Effector memory CD8-positive, alpha-beta T cell (primary cell): ENCODE data around the gene UBTD2.
A peak's percentile ranks its signal among the peaks of the same experiment; 100 is the strongest.
"Not testable (repeated sequence)": the region's sequence is repeated elsewhere in the genome, so short reads cannot be mapped to it uniquely, and the experiment has no call there.

Experiments
- ATAC-seq: fragments of 150-1000 bp; cut with Tn5 transposase; replicated peaks from 2 replicates; pipeline ENCODE4 v1.10.0; 2021; ENCODE audit warnings: mild to moderate bottlenecking, moderate library complexity
- DNase-seq, 3 experiments: peaks; one replicate each; pipeline ENCODE4 v3.0.0; 2021
- H3K27ac Mint-ChIP-seq, 2 donors: one replicate each; pipeline ENCODE4 v1.8.0; 2022; ENCODE audit warnings: mild to moderate bottlenecking in 2 of 2, mixed read lengths in 2 of 2, moderate library complexity in 2 of 2
- H3K27me3 Mint-ChIP-seq, 2 donors: one replicate each; pipeline ENCODE4 v1.8.0; 2022; ENCODE audit warnings: mixed read lengths in 2 of 2
- H3K36me3 Mint-ChIP-seq: one replicate; pipeline ENCODE4 v1.8.0; 2022; ENCODE audit warnings: mild to moderate bottlenecking, moderate library complexity, mixed read lengths; ENCODE audit not compliant: insufficient read depth
- H3K4me1 Mint-ChIP-seq, 2 donors: one replicate each; pipeline ENCODE4 v1.8.0; 2022; ENCODE audit warnings: low read depth in 2 of 2, mixed read lengths in 2 of 2
- H3K4me3 Mint-ChIP-seq, 2 donors: one replicate each; pipeline ENCODE4 v1.8.0; 2022; ENCODE audit warnings: mild to moderate bottlenecking in 2 of 2, mixed read lengths in 2 of 2, moderate library complexity in 2 of 2
- H3K9me3 Mint-ChIP-seq, 2 donors: one replicate each; pipeline ENCODE4 v1.8.0; 2022; ENCODE audit warnings: mixed read lengths in 2 of 2

The UBTD2 gene

DNA sequence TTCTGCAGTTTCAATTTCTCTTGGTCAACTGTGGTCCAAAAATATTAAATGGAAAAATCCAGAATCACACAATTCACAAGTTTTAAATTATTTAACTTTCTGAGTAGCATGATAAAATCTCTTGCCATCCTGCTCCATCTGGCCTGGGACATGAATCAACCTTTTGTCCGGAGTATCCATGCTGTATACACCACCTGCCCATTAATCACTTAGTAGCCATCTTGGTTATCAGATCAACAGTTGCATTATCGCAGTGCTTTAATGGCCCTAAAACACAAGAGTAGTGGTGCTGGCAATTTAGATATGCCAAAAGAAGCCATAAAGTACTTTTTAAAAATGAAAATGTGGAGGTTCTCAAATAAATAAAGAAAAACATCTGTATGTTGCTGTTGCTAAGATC is 64.3 kb downstream of the UBTD2 start:
- ATAC-seq (no peak), DNase-seq (no peak)
- Mint-ChIP-seq H3K27me3 (no peaks in the 10 kb centered on the region), H3K36me3 (peaks cover 20% of the 10 kb centered on the region), H3K27ac (no peak overlapping the region), H3K4me1 (peaks cover 5% of the 10 kb centered on the region in 2 donors), H3K9me3 (no peaks in the 10 kb centered on the region), H3K4me3 (no peak overlapping the region)

DNA sequence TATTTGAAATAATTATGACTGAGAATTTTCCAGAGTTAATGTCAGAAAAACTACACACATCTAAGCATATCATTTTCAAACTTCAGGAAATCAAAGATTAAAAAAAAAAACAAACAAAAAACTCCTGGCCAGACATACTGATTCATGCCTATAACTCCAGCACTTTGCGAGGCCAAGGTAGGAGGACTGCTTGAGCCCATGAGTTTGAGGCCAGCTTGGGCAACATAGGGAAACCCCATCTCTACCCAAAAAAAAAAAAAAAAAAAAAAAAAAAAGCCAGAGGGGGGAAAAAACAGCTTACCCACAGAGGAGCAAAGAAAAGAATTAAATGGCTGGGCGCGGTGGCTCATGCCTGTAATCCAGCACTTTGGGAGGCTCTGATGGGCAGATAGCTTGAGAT is 67.2 kb downstream of the UBTD2 start:
- H3K4me3 Mint-ChIP-seq: no peak overlapping the region
- peaks cover 24% of the 10 kb centered on the region for H3K36me3 Mint-ChIP-seq
- no peaks in the 10 kb centered on the region for H3K4me1 Mint-ChIP-seq
- H3K9me3 Mint-ChIP-seq: no peaks in the 10 kb centered on the region
- no peak overlapping the region for H3K27ac Mint-ChIP-seq
- DNase-seq (no peak), ATAC-seq (no peak)
- H3K27me3 Mint-ChIP-seq: no peaks in the 10 kb centered on the region

DNA sequence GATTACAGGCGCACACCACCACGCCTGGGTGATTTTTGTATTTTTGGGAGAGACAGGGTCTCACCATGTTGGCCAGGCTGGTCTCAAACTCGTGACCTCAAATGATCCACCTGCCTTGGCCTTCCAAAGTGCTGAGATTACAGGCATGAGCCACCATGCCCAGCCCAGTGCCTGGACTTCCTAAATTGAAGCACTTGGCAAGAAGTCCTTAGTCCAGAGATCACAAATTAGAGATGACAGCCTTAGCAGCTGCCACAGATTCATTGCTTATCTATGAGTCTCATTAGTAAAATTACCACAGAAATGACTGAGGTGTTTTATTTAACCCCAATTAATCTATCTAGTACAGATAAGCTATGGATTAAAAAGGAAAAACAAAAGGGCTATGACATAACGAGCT is 70.4 kb downstream of the UBTD2 start:
- H3K27ac Mint-ChIP-seq: no peak overlapping the region
- no peaks in the 10 kb centered on the region for H3K4me1 Mint-ChIP-seq
- no peak overlapping the region for H3K4me3 Mint-ChIP-seq
- H3K36me3 Mint-ChIP-seq: peaks cover 20% of the 10 kb centered on the region
- no peak for ATAC-seq
- H3K9me3 Mint-ChIP-seq: no peaks in the 10 kb centered on the region
- no peaks in the 10 kb centered on the region for H3K27me3 Mint-ChIP-seq
- DNase-seq: no peak

DNA sequence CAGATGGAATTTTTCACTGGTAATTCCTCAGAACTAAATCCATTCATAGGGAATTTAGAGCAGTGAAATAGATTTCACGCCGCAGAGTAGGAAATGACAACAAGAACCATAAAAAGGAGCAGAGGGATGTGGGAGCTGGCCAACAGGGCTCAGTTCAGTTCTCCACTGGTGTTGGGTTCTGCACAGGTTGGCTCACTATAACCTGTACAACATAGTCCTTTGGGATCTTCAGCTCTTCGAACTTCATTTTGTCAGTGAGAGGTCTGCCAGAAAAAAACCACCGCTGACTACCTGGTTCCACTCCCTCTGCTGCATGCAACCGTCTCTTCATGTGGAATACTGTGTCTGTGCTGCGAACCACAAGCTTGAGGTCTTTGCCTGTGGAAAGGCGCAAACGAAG is 71.9 kb downstream of the UBTD2 start:
- Mint-ChIP-seq H3K4me1 (peaks cover 0 to 1% of the 10 kb centered on the region in 2 donors), H3K36me3 (peaks cover 20% of the 10 kb centered on the region), H3K27me3 (no peaks in the 10 kb centered on the region), H3K9me3 (no peaks in the 10 kb centered on the region), H3K27ac (peak overlapping the region in 1 of 2 donors; percentile 12), H3K4me3 (no peak overlapping the region)
- no peak for ATAC-seq
- no peak for DNase-seq

DNA sequence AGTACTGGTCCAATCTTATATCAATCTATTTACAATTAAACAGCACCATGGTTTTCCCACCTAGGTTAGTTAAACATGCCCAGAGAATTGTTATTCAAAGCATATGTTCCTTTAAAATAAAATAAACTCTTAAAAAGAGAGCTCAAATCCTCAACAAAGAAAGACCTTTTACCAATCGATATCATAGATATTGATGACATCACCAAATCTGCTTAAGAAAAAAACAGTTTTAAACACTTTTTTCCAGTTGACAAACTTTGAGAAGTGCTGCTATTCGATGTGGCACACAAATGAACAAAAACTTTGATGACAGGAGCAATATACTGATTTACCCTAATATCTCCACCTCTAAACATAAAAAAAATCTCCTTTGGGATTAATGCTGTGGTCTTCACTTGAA is 73.8 kb downstream of the UBTD2 start:
- peaks cover 12% of the 10 kb centered on the region for H3K36me3 Mint-ChIP-seq
- ATAC-seq (no peak), DNase-seq (no peak)
- H3K27ac Mint-ChIP-seq: peak overlapping the region in 1 of 2 donors; percentile 12
- H3K9me3 Mint-ChIP-seq: no peaks in the 10 kb centered on the region
- H3K27me3 Mint-ChIP-seq: no peaks in the 10 kb centered on the region
- no peak overlapping the region for H3K4me3 Mint-ChIP-seq
- peaks cover 0 to 4% of the 10 kb centered on the region in 2 donors for H3K4me1 Mint-ChIP-seq

DNA sequence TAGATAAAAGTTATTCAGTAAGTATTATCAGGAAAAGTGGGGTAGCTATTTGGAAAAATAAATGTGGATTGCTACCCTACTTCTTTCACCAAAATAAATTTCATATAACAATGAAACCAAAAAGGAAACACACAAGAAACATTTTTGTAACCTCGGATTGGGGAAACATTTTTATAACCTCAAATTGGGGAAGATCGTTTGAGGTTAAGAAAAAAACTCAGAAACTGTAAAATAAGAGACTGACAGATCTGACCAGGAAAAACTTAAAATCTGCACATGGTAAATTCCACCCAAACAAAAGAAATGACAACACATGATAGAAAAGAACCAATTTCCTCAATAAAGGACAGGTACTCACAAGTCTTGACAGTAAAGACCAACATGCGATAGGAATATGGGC is 76.1 kb downstream of the UBTD2 start:
- no peak overlapping the region for H3K4me3 Mint-ChIP-seq
- no peaks in the 10 kb centered on the region for H3K9me3 Mint-ChIP-seq
- no peak overlapping the region for H3K27ac Mint-ChIP-seq
- H3K27me3 Mint-ChIP-seq: no peaks in the 10 kb centered on the region
- DNase-seq (no peak), ATAC-seq (no peak)
- peaks cover 12% of the 10 kb centered on the region for H3K36me3 Mint-ChIP-seq
- peaks cover 0 to 4% of the 10 kb centered on the region in 2 donors for H3K4me1 Mint-ChIP-seq

DNA sequence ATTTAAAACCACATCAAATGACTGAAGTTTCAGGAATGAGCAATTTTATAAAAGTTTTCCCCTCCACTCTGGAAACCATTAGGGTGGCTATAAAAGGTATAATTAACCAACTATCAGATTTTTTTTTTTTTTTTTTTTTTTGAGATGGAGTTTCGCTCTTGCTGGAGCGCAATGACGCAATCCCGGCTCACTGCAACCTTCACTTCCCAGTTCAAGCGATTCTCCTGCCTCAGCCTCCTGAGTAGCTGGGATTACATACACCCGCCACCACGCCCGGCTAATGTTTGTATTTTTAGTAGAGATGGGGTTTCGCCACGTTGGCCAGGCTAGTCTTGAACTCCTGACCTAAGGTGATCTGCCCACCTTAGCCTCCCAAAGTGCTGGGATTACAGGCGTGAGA is 77.6 kb downstream of the UBTD2 start:
- H3K27me3 Mint-ChIP-seq, DNase-seq, H3K4me3 Mint-ChIP-seq, H3K36me3 Mint-ChIP-seq, ATAC-seq, H3K27ac Mint-ChIP-seq, H3K9me3 Mint-ChIP-seq, H3K4me1 Mint-ChIP-seq: not testable (repeated sequence)

DNA sequence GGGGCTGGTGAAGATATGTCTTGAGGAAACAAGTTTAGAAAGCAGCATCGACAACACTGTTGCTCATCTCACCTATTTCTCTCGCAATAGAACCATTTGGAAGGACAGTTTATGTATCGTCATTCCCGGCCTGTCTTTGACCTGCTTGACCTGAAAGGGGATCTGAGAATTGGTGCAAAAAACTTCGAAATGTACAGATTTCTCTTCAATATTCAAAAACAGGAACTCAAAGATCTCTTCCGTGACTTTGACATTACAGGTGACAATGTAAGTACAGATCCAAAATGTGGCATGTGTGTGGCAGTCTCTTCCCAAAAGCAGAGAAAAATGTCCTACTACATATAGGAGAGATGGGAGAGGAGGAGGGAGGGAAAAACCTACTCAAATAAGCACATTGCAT is 83.1 kb downstream of the UBTD2 start:
- Mint-ChIP-seq H3K27me3 (peaks cover 13 to 18% of the 10 kb centered on the region in 2 donors), H3K9me3 (no peaks in the 10 kb centered on the region), H3K36me3 (no peaks in the 10 kb centered on the region), H3K4me3 (no peak overlapping the region), H3K4me1 (no peaks in the 10 kb centered on the region), H3K27ac (no peak overlapping the region)
- ATAC-seq: no peak
- DNase-seq: no peak

DNA sequence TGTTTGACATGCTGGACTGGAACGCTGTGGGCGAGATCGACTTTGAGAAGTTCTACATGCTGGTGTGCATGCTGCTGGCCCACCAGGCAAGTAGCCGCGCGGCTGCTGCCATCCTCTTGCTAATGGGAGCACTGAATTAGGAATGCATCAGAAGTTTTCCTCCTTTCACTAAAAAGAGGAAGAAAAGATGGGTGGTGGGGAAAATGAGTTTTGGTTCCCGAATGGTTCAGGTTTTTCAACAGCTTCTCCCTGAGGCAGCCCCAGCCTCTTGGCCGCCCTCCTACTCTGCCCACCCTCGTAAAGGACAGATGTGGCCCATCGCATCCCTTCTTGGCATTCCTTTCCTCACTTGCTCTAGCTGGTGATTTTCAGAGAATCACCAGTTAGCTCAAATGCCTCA is 84.1 kb downstream of the UBTD2 start:
- no peak overlapping the region for H3K4me3 Mint-ChIP-seq
- no peak for DNase-seq

DNA sequence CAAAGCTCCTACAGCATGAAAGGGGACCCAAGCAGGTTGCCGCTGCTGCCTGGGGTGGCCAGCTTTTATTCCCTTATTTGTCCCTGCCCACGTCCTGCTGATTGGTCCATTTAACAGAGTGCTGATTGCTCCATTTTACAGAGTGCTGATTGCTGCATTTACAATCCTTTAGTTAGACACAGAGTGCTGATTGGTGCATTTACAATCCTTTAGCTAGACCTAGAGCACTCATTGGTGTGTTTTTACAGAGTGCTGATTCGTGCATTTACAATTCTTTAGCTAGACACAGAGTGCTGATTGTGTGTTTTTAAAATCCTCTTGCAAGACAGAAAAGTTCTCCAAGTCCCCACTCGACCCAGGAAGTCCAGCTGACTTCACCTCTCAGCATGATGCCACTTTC is 85.8 kb downstream of the UBTD2 start:
- ATAC-seq, H3K27ac Mint-ChIP-seq, H3K4me1 Mint-ChIP-seq, H3K4me3 Mint-ChIP-seq, DNase-seq, H3K9me3 Mint-ChIP-seq, H3K36me3 Mint-ChIP-seq: not testable (repeated sequence)
- peaks cover 13 to 18% of the 10 kb centered on the region in 2 donors for H3K27me3 Mint-ChIP-seq

More for the DNA sequence above, 84.1 kb downstream of the UBTD2 start:
- no peak for ATAC-seq
- Mint-ChIP-seq H3K4me1 (no peaks in the 10 kb centered on the region), H3K27ac (no peak overlapping the region), H3K9me3 (no peaks in the 10 kb centered on the region), H3K36me3 (no peaks in the 10 kb centered on the region), H3K27me3 (peaks cover 13 to 18% of the 10 kb centered on the region in 2 donors)

DNA sequence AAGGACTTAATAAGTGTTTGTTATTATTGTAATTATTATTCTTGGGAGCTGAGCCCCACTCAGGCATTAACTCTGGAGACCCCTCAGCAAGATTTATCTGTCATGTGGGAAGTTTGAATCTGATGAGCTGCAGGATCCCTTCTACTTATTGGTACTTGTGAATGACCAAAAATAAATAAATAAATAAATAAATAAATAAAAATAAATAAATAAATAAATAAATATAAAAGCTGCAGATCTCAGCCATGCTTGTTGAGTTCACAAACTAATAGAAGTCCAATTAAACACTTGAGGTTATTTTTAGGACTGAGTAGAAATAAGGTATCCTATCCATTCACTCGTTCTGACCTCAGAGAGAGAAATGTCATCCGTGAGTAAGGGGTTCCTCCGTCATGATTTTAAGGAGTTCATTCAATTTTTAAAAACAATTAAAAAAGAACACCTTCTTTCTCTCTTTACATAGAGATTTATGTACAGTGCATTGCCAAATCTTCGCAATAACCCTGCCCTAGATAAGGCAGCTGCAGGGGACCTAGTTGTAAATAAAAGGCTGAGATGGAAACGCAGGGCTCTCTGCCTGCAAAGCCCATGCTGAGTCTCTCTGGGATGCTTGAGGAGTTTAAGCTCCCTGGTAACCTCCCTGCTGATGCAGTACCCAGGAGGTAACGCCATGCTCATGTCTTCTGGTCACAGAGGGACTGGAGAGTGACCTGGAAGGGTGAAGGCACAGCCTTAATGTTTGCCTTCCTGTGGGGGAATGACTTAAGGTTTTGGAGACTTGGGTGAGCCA is 88.4 kb downstream of the UBTD2 start:
- DNase-seq (no peak), ATAC-seq (no peak)
- Mint-ChIP-seq H3K27me3 (peaks cover 13 to 18% of the 10 kb centered on the region in 2 donors), H3K9me3 (no peaks in the 10 kb centered on the region), H3K4me1 (no peaks in the 10 kb centered on the region), H3K36me3 (no peaks in the 10 kb centered on the region), H3K4me3 (no peak overlapping the region), H3K27ac (no peak overlapping the region)

DNA sequence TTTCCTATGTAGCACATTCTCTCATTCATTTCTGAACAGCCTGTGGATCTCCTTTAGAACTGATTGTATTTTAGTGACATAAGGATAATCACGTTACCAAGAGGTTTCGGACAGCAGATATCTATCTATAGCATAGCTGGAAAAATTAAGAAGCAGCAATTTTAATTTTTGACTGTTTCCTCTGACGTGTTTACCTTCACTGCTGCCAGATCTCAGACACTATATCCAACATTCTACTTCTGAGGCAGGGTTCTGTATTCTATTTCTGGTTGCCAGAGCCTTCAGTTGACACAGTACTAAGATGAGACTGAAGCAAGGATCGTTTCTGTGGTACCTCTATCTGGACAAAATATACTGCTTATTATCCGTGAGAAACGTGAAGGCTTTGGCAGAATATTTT is 89.7 kb downstream of the UBTD2 start, which contains the start of gene EFCAB9:
Gene EFCAB9, plus strand, starts transcription at position 301 of the 400 bp plus-strand sequence. Its CDS starts 1 bp downstream, at position 302.
- Mint-ChIP-seq H3K27me3 (peaks cover 6 to 10% of the 10 kb centered on the region in 2 donors), H3K4me1 (peaks cover 0 to 5% of the 10 kb centered on the region in 2 donors), H3K36me3 (peaks cover 2% of the 10 kb centered on the region), H3K9me3 (no peaks in the 10 kb centered on the region), H3K4me3 (no peak within 1 kb of the TSS), H3K27ac (no peak within 1 kb of the TSS)
- ATAC-seq (no peak), DNase-seq (no peak)

DNA sequence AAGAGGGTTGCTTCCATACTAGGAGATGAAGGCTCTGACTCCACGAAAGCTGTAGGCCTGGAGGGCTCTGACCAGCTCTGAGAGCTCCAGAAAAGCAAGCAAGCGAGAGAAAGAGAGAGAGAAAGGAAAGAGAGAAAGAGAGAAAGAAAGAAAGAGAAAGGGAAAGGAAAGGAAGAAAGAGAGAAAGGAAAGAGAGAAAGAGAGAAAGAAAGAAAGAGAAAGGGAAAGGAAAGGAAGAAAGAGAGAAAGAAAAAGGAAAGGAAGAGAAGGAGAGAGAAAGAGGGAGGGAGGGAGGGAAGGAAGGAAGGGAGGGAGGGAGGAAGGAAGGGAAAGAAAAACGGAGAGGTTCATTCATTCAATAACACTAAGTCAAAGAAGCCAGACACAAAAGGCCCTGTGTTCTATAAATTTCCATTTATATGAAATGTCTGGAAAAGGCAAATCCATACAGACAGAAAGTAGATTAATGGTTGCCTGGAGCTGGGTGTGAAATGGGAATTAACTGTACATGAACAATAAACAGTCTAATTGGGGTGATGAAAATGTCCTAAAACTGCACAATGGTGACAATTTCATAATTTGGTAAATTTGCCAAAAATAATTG is 93.8 kb downstream of the UBTD2 start:
- Mint-ChIP-seq H3K27ac (no peak overlapping the region), H3K9me3 (no peaks in the 10 kb centered on the region), H3K4me1 (peaks cover 21 to 22% of the 10 kb centered on the region in 2 donors), H3K36me3 (peaks cover 41% of the 10 kb centered on the region), H3K27me3 (no peaks in the 10 kb centered on the region), H3K4me3 (no peak overlapping the region)
- DNase-seq: no peak
- ATAC-seq: no peak
